Measurements from ENCODE around the gene ZNF428.
"Not testable (repeated sequence)": the region's sequence is repeated elsewhere in the genome, so short reads cannot be mapped to it uniquely, and the experiment has no call there.

ZNF428 gene

GRCh38 chr19:43591904-43592772 is 27.3 kb downstream of the ZNF428 start:
- H2AFZ ChIP-seq (ENCODE audit: low read length): no peak overlapping the region
- H3K4me3 ChIP-seq (ENCODE audit: low read depth, low read length, poor library complexity, severe bottlenecking): no peak overlapping the region
- H3K9me3 ChIP-seq (ENCODE audit: low read length): no peaks in the 10 kb centered on the region
- no peak overlapping the region for H3K27ac ChIP-seq (ENCODE audit: low read depth, low read length, poor library complexity, severe bottlenecking)
- no peaks in the 10 kb centered on the region for H4K20me1 ChIP-seq (ENCODE audit: insufficient read depth, low read length)
- no peaks in the 10 kb centered on the region for H3F3A ChIP-seq (ENCODE audit: insufficient read depth, low read length)
- H3K4me1 ChIP-seq (ENCODE audit: insufficient read depth, low read length, severe bottlenecking): peaks cover 22% of the 10 kb centered on the region
- no peak for TF ChIP-seq EZH2 (IDR thresholded peaks at IDR 0.05; ENCODE audit: borderline replicate concordance, low read length)
- TF ChIP-seq CTCF (IDR thresholded peaks at IDR 0.05; ENCODE audit: low read length): no peak
- H3K79me2 ChIP-seq (ENCODE audit: insufficient read depth, low read length): peaks cover 6% of the 10 kb centered on the region
- H3K36me3 ChIP-seq (ENCODE audit: insufficient read depth, low read length): peaks cover 13% of the 10 kb centered on the region; the same call in 1 of the 2 replicates
- no peak overlapping the region for H3K9ac ChIP-seq (ENCODE audit: low read length)
- no peaks in the 10 kb centered on the region for H3K27me3 ChIP-seq (ENCODE audit: insufficient read depth, low read length)
- no peak overlapping the region for H3K4me2 ChIP-seq (ENCODE audit: low read length)
- no peaks in the 10 kb centered on the region for H3K9me2 ChIP-seq (ENCODE audit: low read depth, low read length)

GRCh38 chr19:43589678-43590077 is 29.8 kb downstream of the ZNF428 start:
- Histone ChIP-seq H3K27ac (ENCODE audit: low read depth, low read length, poor library complexity, severe bottlenecking) (no peak overlapping the region), H4K20me1 (ENCODE audit: insufficient read depth, low read length) (no peaks in the 10 kb centered on the region), H3K9me3 (ENCODE audit: low read length) (no peaks in the 10 kb centered on the region), H3F3A (ENCODE audit: insufficient read depth, low read length) (no peaks in the 10 kb centered on the region), H3K9ac (ENCODE audit: low read length) (no peak overlapping the region), H3K4me3 (ENCODE audit: low read depth, low read length, poor library complexity, severe bottlenecking) (no peak overlapping the region), H3K9me2 (ENCODE audit: low read depth, low read length) (no peaks in the 10 kb centered on the region), H2AFZ (ENCODE audit: low read length) (no peak overlapping the region), H3K36me3 (ENCODE audit: insufficient read depth, low read length) (peaks cover 13% of the 10 kb centered on the region; the same call in 1 of the 2 replicates), H3K79me2 (ENCODE audit: insufficient read depth, low read length) (no peaks in the 10 kb centered on the region), H3K4me1 (ENCODE audit: insufficient read depth, low read length, severe bottlenecking) (peaks cover 10% of the 10 kb centered on the region), H3K27me3 (ENCODE audit: insufficient read depth, low read length) (no peaks in the 10 kb centered on the region), H3K4me2 (ENCODE audit: low read length) (no peak overlapping the region)
- no peak for TF ChIP-seq EZH2 (IDR thresholded peaks at IDR 0.05; ENCODE audit: borderline replicate concordance, low read length)
- TF ChIP-seq CTCF (IDR thresholded peaks at IDR 0.05; ENCODE audit: low read length): no peak

GRCh38 chr19:43589277-43589676 is 30.2 kb downstream of the ZNF428 start:
- Histone ChIP-seq H3K79me2 (ENCODE audit: insufficient read depth, low read length) (no peaks in the 10 kb centered on the region), H3F3A (ENCODE audit: insufficient read depth, low read length) (no peaks in the 10 kb centered on the region), H3K9ac (ENCODE audit: low read length) (no peak overlapping the region), H3K36me3 (ENCODE audit: insufficient read depth, low read length) (peaks cover 13% of the 10 kb centered on the region; the same call in 1 of the 2 replicates), H3K27ac (ENCODE audit: low read depth, low read length, poor library complexity, severe bottlenecking) (no peak overlapping the region), H3K4me3 (ENCODE audit: low read depth, low read length, poor library complexity, severe bottlenecking) (no peak overlapping the region), H3K27me3 (ENCODE audit: insufficient read depth, low read length) (no peaks in the 10 kb centered on the region), H2AFZ (ENCODE audit: low read length) (no peak overlapping the region), H3K4me2 (ENCODE audit: low read length) (no peak overlapping the region), H3K4me1 (ENCODE audit: insufficient read depth, low read length, severe bottlenecking) (peaks cover 12% of the 10 kb centered on the region), H3K9me3 (ENCODE audit: low read length) (no peaks in the 10 kb centered on the region), H3K9me2 (ENCODE audit: low read depth, low read length) (no peaks in the 10 kb centered on the region), H4K20me1 (ENCODE audit: insufficient read depth, low read length) (no peaks in the 10 kb centered on the region)
- TF ChIP-seq EZH2 (IDR thresholded peaks at IDR 0.05; ENCODE audit: borderline replicate concordance, low read length) (no peak), CTCF (IDR thresholded peaks at IDR 0.05; ENCODE audit: low read length) (no peak)

GRCh38 chr19:43587029-43587428 is 32.4 kb downstream of the ZNF428 start:
- H3K4me1 ChIP-seq (ENCODE audit: insufficient read depth, low read length, severe bottlenecking): peaks cover 20% of the 10 kb centered on the region
- not testable (repeated sequence) for H3K36me3 ChIP-seq (ENCODE audit: insufficient read depth, low read length)

More at GRCh38 chr19:43587029-43587428, 32.4 kb downstream of the ZNF428 start:
- not testable (repeated sequence) for H3K9me2 ChIP-seq (ENCODE audit: low read depth, low read length); H3F3A ChIP-seq (ENCODE audit: insufficient read depth, low read length); H3K4me3 ChIP-seq (ENCODE audit: low read depth, low read length, poor library complexity, severe bottlenecking); H3K4me2 ChIP-seq (ENCODE audit: low read length); H2AFZ ChIP-seq (ENCODE audit: low read length); H4K20me1 ChIP-seq (ENCODE audit: insufficient read depth, low read length); H3K9ac ChIP-seq (ENCODE audit: low read length); H3K9me3 ChIP-seq (ENCODE audit: low read length); H3K79me2 ChIP-seq (ENCODE audit: insufficient read depth, low read length); H3K27me3 ChIP-seq (ENCODE audit: insufficient read depth, low read length); H3K27ac ChIP-seq (ENCODE audit: low read depth, low read length, poor library complexity, severe bottlenecking)

Data from OCI-LY1 (cell line).